GM18909 (cell line): ENCODE data around the gene CALML3.

Experiments
- ATAC-seq: cut with Tn5 transposase; IDR thresholded peaks from one replicate; pipeline ENCODE4 v1.9.1; 2021; ENCODE audit warnings: mild to moderate bottlenecking; ENCODE audit not compliant: unreplicated experiment, poor library complexity

Gene CALML3

GRCh38 chr10:5490698-5491464 is 33.9 kb upstream of the CALML3 start:
- ATAC-seq = no peak

DNA sequence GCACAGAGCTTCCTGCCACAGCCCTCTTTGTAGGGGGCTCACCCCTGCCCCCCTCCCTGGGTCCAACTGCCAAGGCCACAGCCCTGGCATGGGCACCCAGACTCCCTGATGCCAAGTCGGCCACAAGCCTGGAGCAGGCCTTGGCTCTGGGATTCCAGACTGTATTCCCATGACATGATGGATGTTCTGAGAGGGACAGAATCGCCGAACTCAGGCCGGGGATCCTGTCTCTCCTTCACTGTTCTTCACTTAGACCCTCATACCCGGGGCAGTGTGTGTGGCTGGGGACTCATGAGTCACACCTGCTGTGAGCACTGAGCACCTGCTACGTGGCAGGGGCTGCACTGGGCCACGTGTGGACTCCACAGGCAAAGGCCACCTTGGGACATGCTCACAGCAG is 33.3 kb upstream of the CALML3 start:
- no peak for ATAC-seq

DNA sequence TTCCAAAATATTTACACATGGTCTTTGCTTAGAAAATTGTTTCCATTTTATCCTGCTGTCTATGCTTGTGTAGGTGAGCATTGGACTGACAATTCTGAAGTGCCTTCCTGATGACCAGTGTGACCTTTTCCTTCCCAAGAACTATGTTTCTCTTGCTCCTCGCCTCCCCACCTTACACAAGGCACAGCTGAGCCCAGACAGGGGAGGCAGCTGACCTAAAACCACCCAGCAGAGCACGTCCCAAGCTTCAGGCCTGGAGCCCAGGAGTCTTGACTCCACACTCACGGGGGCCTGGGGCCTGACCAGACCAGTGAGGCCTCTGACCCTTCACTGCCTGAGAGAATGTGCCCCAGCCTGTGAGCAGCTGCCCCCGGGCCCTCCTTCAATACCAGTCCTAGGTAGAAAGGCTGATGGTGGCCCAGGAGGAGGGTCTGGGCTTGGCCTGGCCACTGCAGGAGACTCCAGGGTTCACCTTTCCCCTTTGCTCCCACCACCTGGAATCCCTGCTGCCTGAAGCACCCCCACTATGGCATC is 32.4 kb upstream of the CALML3 start:
- ATAC-seq = no peak

DNA sequence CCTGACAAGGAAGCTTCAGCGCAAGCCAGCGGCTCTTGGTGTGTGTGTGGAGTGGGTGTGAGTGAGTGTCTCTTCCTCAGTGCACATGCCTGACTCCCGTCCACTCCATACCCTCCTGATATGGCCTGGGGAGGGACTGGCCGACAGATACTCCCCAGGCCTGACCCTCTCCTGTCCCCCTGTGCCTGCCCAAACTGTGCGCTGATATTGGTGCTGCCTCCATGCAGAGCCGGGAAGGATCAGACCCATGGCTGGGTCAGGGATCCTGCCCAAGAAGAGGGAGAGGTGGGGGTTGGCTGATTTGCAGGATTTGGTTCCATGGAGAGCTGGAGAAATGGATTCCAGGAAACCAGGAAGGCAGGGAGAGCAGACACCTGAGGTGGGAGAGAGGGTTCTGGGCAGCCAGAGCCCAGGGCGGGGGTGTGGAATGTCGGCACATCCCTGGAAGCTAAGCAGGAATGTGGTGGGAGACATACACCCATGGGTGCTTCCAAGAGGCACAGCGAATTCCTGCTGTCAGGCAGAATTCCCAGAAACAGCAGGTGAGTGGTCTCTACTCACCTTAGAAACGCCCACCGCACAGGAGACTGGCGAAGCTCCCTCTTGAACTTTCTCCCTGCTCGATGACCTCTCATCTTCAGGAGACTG is 31.7 kb upstream of the CALML3 start:
- no peak for ATAC-seq

DNA sequence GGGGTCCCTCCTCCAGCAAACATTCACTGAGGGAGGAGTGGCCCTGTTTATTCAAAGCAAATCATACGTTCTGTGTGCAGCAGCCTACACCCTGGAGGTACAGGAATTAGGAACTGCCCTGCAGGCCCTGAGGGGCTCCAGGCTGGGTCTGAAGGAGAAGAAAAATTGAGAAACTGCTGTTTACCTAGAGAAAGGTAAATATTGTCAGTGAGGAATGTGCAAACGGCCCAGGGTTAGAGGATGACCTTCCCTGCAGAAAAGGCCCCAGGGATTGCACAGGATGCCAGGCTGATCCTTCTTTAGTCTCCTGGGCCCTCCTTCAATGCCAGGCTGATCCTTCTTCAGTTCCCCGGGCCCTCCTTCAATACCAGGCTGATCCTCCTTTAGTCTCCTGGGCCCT is 31.1 kb upstream of the CALML3 start:
- ATAC-seq = no peak

DNA sequence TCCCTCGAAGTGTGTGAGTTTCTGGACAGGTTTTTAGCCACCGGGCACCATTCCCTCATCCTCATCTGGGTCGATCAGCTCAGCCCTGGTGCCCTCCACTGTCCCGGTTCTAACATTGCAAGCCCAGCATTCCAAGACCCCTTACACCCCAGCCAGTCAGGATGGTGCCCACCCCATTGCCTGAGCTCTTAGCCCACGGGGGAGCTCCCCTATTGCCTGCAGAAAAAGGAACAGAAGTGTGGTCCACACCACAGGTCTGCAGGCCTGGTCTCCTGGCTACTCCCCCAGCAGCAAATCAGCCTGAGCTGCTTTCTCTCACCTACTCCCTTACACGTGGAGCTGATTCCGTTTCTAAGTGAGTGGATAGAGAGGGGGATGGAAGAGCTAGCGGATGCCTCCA is 30.1 kb upstream of the CALML3 start:
- no peak for ATAC-seq

GRCh38 chr10:5496261-5497250 is 28.2 kb upstream of the CALML3 start:
- no peak for ATAC-seq

DNA sequence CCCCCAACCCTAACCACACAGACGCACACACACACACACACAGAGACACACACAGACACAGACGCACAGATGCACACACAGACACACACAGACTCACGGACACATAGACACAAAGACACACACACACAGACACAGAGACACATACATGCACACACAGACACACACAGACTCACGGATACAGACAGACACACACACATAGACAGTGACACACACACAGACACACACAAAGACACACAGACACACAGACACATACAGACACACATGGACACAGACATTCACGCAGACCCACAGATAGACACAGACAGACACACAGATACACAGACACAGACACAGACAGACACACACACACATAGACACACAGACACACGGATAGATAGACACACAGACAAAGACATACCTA is 27.5 kb upstream of the CALML3 start:
- no peak for ATAC-seq

- no peak for ATAC-seq
These were observed 26.6 kb upstream of the CALML3 start for GRCh38 chr10:5497948-5498730.

- no peak for ATAC-seq
These were observed 25.8 kb upstream of the CALML3 start for GRCh38 chr10:5498791-5499492.

DNA sequence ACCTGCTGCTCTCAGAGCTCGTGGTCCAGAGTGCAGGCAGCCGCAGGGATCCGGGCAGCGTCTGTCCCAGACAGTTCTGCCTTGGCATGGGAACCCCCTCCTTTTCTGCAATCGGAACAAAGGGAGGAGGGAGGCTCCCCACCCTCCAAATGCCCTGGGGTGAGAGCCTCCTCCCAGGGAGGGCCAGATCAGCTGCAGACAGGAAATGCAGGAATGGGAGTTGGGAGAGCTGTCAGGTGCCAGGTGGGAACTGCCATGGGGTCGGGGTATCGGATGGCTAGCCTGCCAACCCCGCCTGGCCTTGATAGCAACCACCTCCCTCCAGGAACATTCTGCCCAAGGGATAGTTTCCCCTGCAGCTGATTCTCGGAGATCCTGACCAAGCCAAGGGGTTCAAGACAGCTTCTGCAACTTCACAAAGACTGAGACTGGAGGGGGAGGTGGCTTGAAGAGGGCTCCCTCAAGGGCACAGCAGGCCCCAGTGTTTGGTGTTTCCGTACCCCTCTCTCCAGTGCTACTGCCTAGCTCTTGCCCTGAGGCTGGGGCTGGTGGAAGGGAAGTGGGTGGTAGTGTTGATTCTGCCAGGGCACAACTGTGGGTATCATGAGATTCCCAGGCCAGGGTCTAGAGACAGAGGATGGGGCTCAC is 25.1 kb upstream of the CALML3 start, which contains the start of gene CALML5:
TSS of gene CALML5 (minus strand) at position 78 of the 648 bp plus-strand sequence. CDS start 132 bp downstream, outside the sequence.
- no peak for ATAC-seq

DNA sequence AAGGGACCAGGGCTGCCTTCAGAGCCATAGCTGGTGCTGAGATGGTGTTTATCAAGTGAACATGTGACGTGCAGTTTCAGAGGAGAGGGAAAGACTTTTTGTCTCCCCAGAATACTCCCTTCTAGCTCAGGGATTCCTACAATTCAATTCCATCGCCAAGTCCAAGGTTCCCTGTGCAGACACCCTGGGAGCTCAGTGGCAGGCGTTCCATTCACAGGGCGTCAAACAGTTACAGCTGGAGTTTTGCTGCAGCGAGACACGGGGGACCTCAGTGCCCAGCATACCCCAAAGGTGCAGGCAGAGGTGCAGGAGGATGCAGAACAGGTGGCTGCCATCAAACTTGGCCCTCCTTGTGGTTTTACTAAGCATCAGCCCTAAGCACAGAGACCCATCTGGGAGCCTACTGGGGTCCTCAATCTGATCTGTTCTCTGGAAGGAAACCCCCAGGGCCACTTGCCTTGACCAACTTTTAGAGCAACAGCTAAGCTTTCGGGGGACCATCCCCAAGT is 24.5 kb upstream of the CALML3 start:
- ATAC-seq = no peak

GRCh38 chr10:5500910-5501309 is 23.9 kb upstream of the CALML3 start:
- ATAC-seq = no peak

- no peak for ATAC-seq
These were observed 22.7 kb upstream of the CALML3 start for GRCh38 chr10:5502061-5502521.

GRCh38 chr10:5502571-5503476 is 21.9 kb upstream of the CALML3 start:
- ATAC-seq = no peak

GRCh38 chr10:5503477-5503835 is 21.3 kb upstream of the CALML3 start:
- ATAC-seq = no peak
